HUES6 (cell line): ENCODE measurements around the gene RASGRP2.

Source experiments
- H3K27ac ChIP-seq: 2 replicates; pipeline ENCODE4 v1.7.0; 2013; ENCODE audit warnings: low read depth, mild to moderate bottlenecking, low read length, inconsistent platforms
- H3K27me3 ChIP-seq: 2 replicates; pipeline ENCODE4 v1.6.1; 2013; ENCODE audit warnings: low read length; ENCODE audit not compliant: control insufficient read depth, insufficient read depth
- H3K36me3 ChIP-seq: 2 replicates; pipeline ENCODE4 v1.6.1; 2013; ENCODE audit warnings: low read length; ENCODE audit not compliant: control insufficient read depth, insufficient read depth
- H3K4me1 ChIP-seq: 2 replicates; pipeline ENCODE4 v1.6.1; 2013; ENCODE audit warnings: low read length; ENCODE audit not compliant: control insufficient read depth, insufficient read depth
- H3K4me3 ChIP-seq: 2 replicates; pipeline ENCODE4 v1.5.1; 2013; ENCODE audit warnings: low read depth, low read length
- H3K9ac ChIP-seq: one replicate; pipeline ENCODE4 v1.6.1; 2013; ENCODE audit warnings: mild to moderate bottlenecking, low read length
- H3K9me3 ChIP-seq: 2 replicates; pipeline ENCODE4 v1.6.1; 2013; ENCODE audit warnings: low read depth, low read length; ENCODE audit not compliant: control insufficient read depth, insufficient read depth

Gene RASGRP2

DNA sequence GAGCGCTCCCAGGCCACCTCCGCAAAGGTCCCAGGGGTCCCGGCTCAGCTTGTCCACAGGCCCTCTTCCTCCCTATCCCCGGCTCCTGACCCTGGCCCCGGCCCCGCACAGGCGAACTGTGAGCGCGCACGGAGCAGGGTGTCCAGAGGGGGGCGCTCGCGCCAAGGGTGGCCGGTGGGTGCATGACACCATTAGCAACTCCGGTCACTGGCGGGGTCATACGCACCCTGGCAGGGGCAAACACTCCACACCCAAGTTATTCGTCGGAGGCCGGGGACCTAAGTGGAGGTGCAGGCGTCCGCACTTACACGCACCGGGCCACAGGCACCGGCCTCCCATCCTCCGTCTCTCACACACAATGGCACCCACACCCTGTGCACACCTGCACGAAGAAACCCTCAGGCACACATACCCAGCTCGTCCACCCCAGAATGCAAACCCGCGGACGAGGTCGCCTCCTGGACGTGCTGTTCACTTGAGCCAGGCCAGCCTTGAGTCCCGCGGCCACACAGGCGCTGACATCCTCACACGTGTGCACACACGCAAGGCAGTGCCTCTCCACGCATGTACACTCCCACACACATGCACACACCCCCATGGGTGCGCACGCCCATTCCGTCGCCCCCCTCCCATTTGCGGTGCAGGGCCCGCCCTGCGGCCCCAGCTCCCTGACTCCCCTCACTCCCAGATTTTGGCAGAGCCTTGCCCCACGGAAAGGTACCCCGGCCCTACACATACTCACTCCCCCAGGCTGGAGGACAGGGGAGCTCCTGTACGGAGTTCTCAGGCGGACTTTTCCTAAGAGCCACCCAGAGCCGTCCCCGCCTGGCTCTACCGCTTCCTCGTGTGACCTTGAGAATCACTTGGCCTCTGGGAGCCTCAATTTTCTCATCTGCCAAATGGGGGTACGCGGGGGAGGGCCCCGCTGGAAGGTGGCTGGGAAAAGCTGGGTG, at the start of gene RASGRP2:
Gene RASGRP2 (minus strand): TSS at position 552 of the 953 bp plus-strand sequence. CDS start 1,276 bp downstream, outside the sequence.
- Histone ChIP-seq H3K27ac (no peak within 1 kb of the TSS), H3K9ac (peak within 1 kb of the TSS; percentile 12), H3K9me3 (no peaks in the 10 kb centered on the region), H3K4me1 (peaks cover 38% of the 10 kb centered on the region), H3K36me3 (no peaks in the 10 kb centered on the region), H3K4me3 (peak within 1 kb of the TSS; percentile 51), H3K27me3 (peaks cover 66% of the 10 kb centered on the region)

DNA sequence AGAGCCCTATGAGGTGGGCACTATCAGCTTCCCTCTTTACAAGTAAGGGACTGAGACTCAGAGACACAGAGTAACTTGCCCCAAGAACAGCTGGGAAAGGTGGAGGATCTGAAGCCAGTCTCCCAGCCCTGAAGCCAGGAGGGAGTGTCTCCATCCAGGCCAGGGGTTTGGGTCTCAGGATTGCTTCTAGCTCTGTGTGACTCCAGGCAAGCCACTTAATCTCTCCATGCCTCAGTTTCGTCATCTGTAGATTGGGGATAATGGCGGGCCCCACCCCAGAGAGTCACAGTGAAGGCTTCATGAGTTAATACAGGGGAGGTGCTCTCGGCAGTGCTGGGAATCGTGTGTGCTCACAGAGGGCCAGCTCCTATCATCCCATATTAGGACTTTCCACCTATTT, 48.5 kb upstream of the RASGRP2 start:
- H3K4me1 ChIP-seq = no peaks in the 10 kb centered on the region
- no peaks in the 10 kb centered on the region for H3K9me3 ChIP-seq
- no peak overlapping the region for H3K4me3 ChIP-seq
- H3K27ac ChIP-seq = no peak overlapping the region
- no peak overlapping the region for H3K9ac ChIP-seq
- H3K36me3 ChIP-seq = peaks cover 42% of the 10 kb centered on the region
- H3K27me3 ChIP-seq = no peaks in the 10 kb centered on the region

DNA sequence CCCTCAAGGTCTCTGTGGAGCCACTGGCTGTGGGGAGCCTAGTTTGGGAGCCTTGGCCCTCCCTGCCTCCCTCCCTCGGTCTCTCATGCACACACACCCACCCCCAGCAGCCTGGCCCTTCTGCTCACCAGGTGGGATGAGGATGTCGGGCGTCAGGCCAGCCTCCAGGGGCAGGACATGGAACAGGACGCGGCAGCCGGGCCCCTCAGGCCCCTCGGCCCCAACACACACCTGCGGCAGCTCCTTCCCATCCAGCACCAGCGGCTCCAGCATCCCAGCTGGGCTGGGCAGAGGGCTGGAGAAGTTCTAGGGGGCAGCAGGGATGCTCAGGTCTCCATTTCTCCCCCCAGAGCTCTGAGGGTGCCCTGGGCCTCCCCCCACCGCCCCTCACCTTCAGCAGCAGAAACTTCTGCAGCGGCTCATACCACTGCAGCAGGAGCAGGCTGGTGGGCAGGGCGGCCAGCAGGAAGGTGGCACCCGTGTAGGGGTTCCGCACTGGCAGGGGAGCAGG, 47.9 kb upstream of the RASGRP2 start:
- H3K27ac ChIP-seq = no peak overlapping the region
- H3K4me3 ChIP-seq = no peak overlapping the region
- H3K27me3 ChIP-seq = no peaks in the 10 kb centered on the region
- no peaks in the 10 kb centered on the region for H3K9me3 ChIP-seq
- H3K9ac ChIP-seq = no peak overlapping the region
- peaks cover 37% of the 10 kb centered on the region for H3K36me3 ChIP-seq
- no peaks in the 10 kb centered on the region for H3K4me1 ChIP-seq

- Histone ChIP-seq H3K36me3 (peaks cover 24% of the 10 kb centered on the region), H3K4me1 (no peaks in the 10 kb centered on the region), H3K27ac (no peak overlapping the region), H3K9ac (no peak overlapping the region), H3K4me3 (no peak overlapping the region), H3K9me3 (no peaks in the 10 kb centered on the region), H3K27me3 (no peaks in the 10 kb centered on the region)
Observed at GRCh38 chr11:64790205-64791095, 46.5 kb upstream of the RASGRP2 start.

- Histone ChIP-seq H3K9me3 (no peaks in the 10 kb centered on the region), H3K9ac (no peak overlapping the region), H3K27me3 (no peaks in the 10 kb centered on the region), H3K4me3 (no peak overlapping the region), H3K36me3 (peaks cover 24% of the 10 kb centered on the region), H3K27ac (no peak overlapping the region), H3K4me1 (no peaks in the 10 kb centered on the region)
Observed at GRCh38 chr11:64789331-64790204, 45.6 kb upstream of the RASGRP2 start.

GRCh38 chr11:64788321-64789215, 44.6 kb upstream of the RASGRP2 start:
- Histone ChIP-seq H3K4me1 (no peaks in the 10 kb centered on the region), H3K36me3 (peaks cover 24% of the 10 kb centered on the region), H3K27me3 (no peaks in the 10 kb centered on the region), H3K9me3 (no peaks in the 10 kb centered on the region), H3K9ac (no peak overlapping the region), H3K4me3 (no peak overlapping the region), H3K27ac (no peak overlapping the region)

DNA sequence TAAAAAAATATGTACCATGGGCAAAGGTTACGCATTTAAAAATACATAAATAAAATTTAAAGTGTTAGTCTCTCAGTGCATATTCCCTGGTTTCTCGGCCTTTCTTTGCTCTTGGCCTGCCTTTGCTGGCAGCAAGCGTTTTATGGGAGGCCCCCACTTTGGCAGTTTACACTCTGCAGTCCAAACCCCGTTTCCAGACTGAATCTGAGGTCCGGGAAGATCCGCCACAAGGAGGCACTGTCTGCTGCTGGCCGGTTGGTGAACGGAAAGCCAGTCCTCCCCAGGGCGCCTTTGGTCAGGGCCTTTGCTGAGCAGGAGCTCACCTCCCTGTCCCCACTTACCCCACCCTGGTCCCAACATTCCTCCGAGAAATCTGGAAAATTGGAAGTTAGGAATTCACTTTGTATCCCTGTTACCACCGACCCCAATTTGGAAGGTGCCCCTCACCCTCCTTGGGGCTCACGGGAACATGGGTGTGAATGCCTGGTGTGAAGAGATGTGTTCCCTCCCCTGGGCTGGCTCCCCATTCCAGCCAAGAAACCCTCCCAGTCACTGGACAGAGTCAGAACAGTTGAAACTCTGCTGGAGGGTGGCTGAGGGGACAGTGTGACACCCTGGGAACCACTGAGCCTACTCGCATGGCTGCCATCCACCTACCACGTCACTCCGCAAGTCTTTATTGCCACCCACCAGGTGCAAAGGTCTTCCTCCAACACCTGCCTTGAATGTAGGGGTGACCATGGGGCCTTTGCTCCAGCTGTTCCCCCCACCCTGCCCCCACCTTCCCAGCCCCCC, 43.8 kb upstream of the RASGRP2 start:
- H3K4me3 ChIP-seq = no peak overlapping the region
- H3K9me3 ChIP-seq = no peaks in the 10 kb centered on the region
- H3K27ac ChIP-seq = no peak overlapping the region
- no peaks in the 10 kb centered on the region for H3K4me1 ChIP-seq
- no peaks in the 10 kb centered on the region for H3K27me3 ChIP-seq
- H3K36me3 ChIP-seq = peaks cover 24% of the 10 kb centered on the region
- H3K9ac ChIP-seq = no peak overlapping the region

GRCh38 chr11:64786308-64786707, 42.4 kb upstream of the RASGRP2 start:
- Histone ChIP-seq H3K27ac (no peak overlapping the region), H3K27me3 (no peaks in the 10 kb centered on the region), H3K36me3 (peaks cover 23% of the 10 kb centered on the region), H3K9me3 (no peaks in the 10 kb centered on the region), H3K4me3 (no peak overlapping the region), H3K9ac (no peak overlapping the region), H3K4me1 (0 out of 2 replicates have a peak, but pooled peaks cover 2% of the 10 kb centered on the region)

GRCh38 chr11:64784813-64785581, 41.1 kb upstream of the RASGRP2 start:
- Histone ChIP-seq H3K4me1 (0 out of 2 replicates have a peak, but pooled peaks cover 2% of the 10 kb centered on the region), H3K4me3 (no peak overlapping the region), H3K27ac (no peak overlapping the region), H3K9ac (no peak overlapping the region), H3K27me3 (no peaks in the 10 kb centered on the region), H3K36me3 (peaks cover 14% of the 10 kb centered on the region), H3K9me3 (no peaks in the 10 kb centered on the region)
